GM21737 (cell line): ENCODE results near the gene PTF1A.

Experiments
- ATAC-seq: cut with Tn5 transposase; IDR thresholded peaks from one replicate; pipeline ENCODE4 v1.9.1; 2021; ENCODE audit warnings: mild to moderate bottlenecking, moderate library complexity; ENCODE audit not compliant: unreplicated experiment

The PTF1A gene

DNA sequence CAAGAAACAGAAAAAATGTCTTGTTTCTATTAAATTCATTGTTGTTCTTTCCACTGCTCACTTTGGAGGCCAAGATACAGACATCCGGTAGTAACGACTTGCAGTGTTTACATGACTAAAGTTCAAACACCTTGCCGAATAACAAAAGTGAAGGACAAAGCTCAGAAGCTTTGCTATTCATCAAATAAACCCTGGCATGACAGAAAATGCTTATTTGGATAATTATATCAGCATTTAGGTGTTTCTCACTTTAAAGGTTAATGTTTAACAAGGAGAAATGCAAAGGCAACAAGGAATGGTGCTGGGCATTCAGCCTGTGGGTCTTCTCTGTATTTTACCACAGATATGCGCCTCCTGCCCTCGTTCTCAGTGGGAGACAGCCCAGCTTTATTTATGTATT lies 5.4 kb upstream of the PTF1A start:
- no peak for ATAC-seq

DNA sequence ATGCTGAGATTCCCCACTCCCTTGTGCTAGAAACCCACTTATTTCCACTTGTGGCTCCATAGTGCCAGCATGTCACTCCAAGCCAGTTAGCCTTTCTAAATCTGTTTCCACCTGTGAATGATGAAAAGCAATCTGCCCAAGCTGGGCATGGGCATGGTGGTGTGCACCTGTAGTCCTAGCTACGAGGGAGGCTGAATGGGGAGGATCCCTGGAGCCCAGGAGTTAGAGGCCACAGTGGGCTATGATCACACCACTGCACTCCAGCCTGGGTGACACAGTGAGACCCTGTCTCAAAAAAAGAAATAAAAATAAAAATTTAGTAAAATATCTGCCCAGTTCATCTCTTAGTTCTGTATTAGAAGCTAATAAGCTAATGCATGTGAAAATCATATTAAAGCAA lies 5.0 kb upstream of the PTF1A start:
- no peak for ATAC-seq

DNA sequence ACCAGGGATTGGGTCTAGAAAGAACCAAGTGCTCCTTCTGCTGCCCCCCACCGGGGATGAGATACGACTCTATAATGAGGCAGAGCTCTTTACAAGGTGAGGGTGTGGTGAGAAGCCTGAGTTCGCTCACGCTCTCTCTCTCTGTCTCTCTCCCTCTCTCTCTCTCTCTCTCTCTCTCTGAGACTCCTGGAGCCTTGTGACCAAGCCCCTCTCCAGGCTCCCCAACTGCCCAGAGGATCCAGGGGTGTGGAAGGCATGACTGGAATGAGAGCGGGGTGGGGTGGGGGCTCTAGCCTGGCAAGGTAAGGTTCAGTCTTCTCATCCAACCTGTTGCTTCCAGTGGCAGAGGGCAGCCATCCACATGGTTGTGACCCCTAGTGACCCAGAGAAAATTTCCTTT lies 3.1 kb upstream of the PTF1A start:
- ATAC-seq = no peak

DNA sequence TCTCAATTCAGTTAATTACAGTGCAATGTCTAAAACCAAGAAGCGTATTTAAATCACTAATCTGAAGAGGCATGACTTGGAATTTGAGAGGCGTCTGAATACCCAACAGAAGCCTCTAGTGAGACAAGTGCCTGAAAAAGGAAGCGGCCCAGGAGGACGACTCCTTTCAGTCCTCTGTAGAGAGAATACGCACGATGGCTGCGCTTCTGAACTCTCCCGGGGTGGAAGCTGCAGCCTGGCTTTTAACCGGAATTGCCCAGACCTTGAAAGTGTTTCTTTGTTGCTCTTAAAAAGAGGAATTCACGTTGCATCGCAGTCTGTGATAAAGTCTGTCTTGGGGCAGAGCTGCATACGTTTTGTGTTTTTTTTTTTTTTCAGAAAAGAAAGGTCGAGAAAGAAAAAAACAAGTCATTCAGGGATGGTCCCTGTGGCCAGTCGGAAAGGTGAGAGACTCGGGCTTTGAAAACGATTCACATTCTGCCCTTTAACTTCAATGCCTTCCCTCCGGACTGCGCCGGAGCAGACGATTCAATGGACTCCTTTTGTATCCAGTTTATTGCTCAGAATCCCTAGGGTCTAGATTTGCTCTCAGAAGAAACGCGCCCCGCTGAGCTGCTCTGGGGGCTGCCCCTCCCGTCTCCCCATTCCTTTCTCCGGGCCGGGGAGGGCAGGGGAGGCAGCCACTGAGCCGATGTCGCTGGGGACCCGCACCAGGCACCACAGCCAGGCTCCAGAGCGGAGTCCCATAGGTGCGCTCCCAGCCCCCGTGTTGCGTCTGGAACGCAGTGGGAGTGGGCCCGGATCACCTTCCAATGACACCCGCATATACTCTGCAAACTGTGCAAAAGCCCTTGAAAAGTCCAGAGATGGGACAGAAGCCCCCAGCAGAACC lies 994 bp upstream of the PTF1A start:
- ATAC-seq = no peak

DNA sequence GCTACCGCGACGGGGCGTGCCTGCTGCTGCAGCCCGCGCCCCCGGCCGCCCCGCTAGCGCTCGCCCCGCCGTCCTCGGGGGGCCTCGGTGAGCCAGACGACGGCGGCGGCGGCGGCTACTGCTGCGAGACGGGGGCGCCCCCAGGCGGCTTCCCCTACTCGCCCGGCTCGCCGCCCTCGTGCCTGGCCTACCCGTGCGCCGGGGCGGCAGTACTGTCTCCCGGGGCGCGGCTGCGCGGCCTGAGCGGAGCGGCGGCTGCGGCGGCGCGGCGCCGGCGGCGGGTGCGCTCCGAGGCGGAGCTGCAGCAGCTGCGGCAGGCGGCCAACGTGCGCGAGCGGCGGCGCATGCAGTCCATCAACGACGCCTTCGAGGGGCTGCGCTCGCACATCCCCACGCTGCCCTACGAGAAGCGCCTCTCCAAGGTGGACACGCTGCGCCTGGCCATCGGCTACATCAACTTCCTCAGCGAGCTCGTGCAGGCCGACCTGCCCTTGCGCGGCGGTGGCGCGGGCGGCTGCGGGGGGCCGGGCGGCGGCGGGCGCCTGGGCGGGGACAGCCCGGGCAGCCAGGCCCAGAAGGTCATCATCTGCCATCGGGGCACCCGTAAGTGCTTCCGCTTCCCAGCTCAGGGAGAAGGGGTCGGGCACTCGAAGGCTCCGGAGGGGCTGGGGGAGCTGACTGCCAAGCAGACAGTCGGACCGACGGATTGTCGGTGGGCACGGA lies 761 bp downstream of the PTF1A start:
- no peak for ATAC-seq

DNA sequence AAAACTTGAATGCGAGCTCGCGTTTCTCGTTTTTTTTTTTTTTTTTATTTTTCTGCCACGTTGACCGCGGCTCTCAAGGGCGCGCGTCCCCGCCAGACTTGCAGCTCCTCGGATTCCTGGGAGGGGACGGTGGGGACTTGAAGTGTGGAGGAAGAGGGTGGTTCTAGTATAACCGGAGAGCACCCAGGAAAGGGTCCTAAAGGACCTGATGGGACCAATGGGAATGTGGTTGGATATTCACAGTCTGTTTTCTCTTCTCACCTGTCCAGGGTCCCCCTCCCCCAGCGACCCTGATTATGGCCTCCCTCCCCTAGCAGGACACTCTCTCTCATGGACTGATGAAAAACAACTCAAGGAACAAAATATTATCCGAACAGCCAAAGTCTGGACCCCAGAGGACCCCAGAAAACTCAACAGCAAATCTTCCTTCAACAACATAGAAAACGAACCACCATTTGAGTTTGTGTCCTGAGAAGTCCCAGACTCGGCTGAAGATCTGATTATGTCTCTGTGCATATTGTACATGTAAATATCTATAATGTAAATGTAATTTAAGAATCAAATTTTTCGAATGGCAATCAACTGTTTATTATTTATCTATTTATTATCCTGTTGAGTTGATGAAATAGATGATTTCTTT lies 1.4 kb downstream of the PTF1A start:
- ATAC-seq = no peak

DNA sequence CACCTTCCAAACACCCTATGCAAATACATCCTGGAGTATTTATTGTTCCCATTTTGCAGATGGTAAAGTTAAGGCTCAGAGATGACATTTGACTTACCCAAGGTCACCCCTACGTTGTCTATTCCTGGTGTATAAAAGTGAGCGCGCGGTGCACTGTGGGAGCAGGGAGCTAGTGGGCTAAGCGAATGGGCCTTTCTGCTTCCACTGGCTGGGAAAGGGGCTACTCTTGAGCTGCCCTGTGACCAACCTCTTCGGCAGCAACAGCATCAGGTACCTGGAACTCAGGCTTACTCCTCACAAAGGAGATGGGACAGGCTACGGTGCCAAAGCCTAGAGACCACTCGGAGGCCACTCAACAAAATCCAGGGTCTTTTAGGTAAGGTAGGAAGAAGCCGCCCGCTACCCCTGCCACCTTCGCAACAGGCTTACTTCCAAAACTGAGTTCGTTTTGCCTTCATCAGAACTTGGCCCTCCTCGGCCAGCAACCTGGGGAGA lies 2.4 kb downstream of the PTF1A start:
- no peak for ATAC-seq

DNA sequence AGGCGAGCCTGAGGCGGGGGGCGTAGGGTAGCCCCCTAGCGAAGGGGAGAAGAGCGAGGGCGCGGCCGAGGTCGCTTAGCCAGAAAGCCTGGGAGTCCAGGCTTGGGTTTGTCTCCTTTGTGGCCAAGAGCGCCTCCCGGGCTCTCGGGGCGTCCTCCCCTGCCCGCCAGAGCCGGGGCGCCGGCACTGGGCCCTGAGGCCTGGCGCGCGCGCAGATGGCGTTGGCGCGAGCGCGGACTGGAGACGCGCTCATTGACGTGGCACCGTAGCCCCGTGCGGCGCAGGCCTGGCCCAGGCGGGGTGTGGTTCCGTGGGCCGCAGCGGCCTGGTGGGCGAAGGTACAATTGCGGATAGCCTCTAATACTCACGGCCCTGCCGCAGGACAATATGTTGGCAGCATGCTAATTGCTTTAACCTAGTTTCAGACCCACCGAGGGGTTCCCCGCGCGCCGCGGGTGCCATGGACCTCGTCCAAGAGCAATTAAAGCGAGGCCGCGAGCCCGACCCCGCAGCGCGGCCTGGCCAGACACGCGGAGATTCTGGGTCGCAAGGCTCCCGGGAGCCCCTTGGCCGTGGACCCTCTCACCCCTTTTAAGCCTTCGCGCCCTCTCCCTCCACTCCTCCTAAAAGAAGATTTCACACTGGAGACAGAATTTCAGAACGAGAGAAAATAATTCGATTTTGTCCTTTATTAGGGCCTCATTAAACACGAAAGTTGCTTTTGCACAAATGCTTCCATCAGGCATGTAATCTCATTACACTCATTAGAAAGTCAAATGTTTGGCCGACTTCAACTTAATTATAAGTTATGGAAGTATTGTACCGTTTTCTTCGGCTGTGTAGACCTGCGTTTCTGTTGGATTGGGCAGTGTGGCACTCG lies 3.1 kb downstream of the PTF1A start:
- ATAC-seq = no peak

DNA sequence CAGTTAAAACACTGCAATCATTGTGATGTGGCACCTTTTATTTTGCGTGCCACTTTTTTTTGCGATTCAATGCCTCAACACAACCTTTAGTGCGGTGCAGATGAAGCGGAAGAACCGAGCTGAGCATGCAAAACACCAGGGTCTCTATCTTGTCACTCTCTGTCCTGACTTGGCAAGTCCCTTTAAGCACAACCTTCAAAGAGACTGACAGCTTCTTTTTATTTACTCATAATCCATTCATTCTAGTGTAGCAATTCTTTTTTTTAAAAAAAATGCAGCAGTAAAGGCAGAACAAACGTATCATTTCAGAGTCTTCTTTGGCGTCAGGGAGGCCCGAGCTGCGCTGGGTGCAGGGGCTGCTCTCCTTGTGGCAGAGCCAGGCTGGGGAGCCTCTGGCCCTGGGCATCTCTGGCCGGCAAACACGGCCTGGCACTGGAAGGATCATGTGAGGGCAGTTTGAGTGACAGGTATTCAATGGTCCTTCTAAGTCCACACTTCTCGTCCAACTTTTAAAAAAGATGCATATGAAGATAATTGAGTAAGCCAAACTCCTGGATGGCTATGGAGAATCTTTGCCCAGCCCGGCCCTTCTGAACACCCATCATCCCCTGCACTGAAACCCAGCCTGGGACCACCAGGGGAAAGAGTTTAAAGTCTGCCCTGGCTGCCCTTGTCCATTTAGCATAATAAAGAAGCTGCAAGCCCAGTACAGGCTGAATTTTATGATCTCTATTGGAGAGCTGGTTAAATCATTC lies 3.9 kb downstream of the PTF1A start:
- ATAC-seq = no peak

DNA sequence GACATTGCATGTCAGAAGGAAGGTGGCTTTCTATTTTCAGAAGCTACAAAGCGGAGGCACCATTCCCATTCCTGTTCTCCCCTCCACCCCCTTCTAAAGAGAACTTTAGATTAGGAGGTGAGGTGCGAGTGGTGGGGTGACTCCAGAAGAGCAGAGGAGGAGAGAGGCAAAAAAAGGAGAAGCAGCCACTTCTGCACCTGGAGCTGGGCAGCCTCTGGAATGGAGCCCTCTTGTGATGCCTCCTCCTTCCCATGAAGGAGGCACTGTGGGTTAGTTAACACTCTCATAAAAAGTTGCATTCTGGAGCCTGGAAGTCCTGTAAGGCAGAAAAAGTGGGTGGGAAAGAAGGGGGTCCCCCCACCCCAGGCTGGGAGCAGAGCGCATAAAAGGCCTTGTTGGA lies 4.8 kb downstream of the PTF1A start:
- no peak for ATAC-seq

DNA sequence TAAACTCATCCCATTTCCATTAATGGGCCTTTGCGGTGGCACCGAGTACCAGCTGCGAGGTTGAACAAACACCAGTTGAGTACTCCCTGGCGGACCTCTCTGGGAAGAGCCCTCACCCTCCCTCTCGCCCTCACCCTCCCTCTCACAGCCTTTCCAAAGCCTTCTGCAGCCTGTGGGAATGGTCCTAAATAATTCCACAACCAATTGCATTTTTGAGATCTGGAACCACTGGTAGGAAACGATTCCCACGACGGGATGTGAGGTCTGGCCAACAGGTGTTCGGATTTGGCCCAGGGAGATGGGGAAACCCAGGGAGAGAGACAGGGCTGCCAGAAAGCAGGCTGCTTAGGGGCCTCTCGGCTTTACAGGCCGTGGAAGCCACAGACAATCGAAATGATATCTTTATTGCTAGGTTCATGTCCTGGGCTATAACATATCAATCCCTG lies 5.3 kb downstream of the PTF1A start:
- no peak for ATAC-seq

DNA sequence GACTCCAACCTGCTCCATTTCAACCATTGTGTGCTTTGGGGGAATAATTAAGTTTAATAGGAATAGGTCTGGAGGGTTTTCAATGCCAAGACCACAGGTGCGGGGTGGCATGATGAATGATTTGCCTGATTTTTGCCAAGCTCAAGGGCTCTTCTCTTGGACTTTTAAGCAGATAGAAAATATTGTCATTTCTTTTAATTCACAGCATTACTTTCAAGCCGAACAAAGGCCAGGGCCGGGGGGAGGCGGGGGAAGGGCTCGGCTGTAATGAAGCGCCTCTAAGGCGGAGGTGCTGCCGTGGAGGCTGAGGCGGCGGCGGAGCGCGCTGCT lies 6.5 kb downstream of the PTF1A start:
- no peak for ATAC-seq

DNA sequence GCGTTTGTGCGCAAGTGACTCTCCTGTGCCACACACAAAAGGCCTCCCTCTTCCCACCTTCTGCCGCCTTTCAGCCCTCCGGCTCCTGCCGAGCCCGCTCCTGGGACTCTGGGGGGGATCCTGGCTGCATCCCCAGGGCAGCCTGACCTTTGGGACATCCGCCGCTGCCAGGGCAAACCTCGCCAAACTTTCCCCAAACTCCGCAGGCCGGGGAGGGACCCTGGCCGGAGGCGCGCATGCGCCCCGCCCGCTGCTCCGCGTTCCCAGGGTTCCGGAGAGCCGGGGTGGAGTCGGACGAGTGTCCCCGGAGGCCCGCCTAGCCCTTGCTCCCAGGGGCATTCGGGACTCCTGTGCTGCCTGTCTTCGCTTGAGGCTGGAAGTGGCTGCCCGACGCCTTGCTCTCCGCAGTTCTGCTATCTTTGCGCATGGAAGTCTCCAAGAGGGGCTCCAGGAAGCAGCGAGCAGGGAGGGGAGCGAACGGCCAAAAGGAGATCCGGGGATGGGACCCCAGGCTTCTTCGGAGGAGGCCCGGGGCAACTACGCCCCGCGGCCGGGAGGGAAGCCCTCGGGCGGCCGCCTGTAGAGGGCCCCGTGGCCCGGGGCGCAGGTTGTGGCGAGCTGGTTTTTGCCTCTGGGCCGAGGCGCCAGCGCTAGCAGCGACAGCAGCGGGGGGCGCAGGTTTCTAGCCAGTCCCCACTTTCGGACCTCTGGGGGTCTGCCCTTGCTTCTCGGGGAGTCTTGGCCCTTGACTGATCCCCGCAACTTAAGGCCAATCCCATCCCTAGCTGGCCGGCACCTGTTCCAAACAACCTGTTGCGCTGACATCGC lies 7.0 kb downstream of the PTF1A start:
- no peak for ATAC-seq

DNA sequence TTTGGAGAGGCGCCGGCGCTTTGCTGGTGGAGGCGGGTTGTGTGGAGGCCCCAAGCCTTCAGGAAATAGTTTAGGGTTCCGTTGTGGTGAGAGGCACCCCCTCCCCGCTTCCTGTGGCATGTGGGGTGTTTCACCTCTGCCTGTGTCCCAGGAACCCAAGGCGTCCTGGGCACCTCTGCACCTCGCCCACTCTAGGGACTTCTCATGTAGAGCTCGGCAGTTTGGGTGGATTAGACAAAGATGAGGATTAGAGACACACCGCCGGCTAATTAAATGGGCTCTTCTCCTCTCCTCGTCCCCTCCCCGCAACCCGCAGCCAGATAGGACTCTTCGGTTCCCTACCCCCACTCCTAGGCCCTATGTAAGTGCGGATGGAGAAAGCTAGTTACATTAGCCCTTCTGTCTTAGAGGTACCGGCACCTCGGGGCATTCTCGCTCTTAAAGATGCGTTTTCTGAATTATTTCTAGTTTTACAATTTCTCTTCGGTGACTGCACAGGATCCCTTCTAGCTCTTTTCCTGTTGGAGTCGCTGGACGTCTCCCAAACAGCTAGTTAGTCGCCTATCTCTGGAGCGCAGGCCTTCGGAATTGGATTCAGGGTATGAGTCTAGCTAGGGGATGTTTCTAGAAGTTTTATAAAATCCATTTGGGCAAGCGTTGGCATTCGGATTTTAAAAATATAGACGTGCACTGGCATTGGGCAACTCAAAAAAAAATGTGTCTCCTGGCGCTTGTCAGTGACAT lies 7.8 kb downstream of the PTF1A start:
- no peak for ATAC-seq

DNA sequence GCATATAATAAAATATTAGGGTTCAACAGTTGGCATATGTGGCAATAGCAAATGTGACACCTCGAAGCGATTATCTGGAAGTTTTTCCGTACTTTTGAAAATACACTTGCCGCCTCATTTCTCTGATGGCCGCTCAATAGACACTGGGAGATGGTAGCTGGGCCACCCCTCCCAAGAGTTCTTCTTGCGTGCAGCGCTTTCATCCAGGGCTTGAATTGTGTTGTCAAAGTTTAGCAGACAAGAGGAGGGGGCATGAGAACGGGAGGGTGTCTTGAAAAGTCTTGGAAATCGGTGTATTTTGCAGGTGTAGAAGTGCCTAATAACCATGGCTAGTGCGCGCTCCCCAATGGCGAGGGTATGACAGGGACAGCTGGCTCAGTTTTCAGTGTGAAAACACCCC lies 8.5 kb downstream of the PTF1A start:
- ATAC-seq = no peak

DNA sequence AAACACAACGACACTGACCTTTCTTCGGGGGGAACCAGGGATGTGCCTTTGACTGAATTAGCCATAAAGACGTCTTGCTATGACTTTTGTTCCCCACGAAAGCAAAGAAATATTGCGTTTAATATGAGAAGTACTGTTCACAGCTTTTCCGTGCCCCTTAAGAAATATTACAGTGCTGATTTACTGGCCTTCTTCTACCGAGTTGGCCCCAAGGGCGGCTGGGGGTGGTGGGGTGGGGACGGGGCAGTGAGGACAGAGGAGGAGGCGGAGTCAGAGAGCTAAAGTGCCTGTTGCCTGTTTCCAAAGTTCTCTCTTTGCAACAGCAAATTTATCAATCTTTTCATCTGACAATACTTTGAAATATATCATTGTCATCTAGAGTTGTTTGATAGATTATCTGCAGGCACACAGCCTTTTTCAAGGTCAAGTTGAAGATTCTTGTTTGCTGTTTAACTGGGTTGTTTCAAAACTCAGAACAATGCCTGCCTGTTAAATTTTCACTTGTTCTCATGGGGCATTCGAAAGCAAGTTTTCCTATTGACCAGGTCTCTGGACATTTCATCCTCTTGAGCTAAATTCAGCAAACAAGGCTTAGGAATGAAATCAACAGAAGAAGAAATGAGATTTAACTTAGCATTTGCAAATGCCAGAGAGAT lies 9.0 kb downstream of the PTF1A start:
- ATAC-seq = no peak

DNA sequence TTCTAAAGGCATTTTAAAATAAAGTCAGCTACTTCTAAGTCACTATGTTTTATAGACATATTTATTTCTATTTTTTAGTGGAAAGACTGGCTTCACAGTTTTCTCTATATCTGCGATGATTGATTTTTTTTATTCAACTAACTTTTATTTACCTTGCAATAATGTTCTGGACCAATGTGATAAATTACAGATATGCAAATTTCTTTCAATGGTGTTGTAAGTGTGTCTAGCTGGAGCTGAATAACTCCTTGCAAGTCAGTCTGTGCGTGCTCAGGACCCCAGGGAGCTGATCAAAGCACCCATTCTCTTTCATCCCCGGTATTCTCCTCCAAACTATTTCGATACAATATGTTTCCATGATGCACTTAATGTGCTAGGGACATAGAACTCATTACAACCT lies 9.7 kb downstream of the PTF1A start:
- ATAC-seq = no peak

DNA sequence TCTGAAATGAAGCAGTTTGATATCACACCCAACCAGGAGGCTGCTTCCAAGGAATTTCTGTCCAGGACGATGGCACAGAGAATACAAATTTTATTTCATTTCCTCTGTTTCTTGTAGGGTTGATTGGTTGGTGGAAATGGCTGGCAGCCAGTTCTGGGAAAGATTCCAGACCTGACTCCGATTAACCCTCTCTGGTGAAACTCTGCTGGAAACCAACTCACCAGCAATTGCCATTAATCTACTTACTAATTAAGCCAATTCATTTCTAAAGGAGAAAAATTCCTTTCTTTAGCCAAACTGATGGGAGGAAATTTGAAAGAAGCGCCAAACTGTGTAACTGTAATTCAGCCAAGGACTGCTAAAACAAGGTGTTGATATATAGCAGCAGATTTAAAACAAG lies 10.7 kb downstream of the PTF1A start:
- ATAC-seq = no peak
